Measurements from ENCODE around the gene LDLR. TPM values are rescaled to one million over a fixed set of nuclear protein-coding genes. Genes with fewer than 3 reads are reported as not detected.
"Not testable (repeated sequence)": the region's sequence is repeated elsewhere in the genome, so short reads cannot be mapped to it uniquely, and the experiment has no call there.

The LDLR gene
- total RNA-seq, 1 experiment from 2014 or later = 67.8 TPM

- DNase-seq (ENCODE audit: low read depth) = not testable (repeated sequence)
Measured at GRCh38 chr19:11103667-11104066, 14.4 kb downstream of the LDLR start.

- no peak for DNase-seq (ENCODE audit: low read depth)
Measured at GRCh38 chr19:11105014-11105636, 15.9 kb downstream of the LDLR start.

- no peak for DNase-seq (ENCODE audit: low read depth)
Measured at GRCh38 chr19:11106477-11106876, 17.2 kb downstream of the LDLR start.

- DNase-seq (ENCODE audit: low read depth) = no peak
Measured at GRCh38 chr19:11108746-11109145, 19.5 kb downstream of the LDLR start.

GRCh38 chr19:11111117-11111770, 22.0 kb downstream of the LDLR start:
- no peak for DNase-seq (ENCODE audit: low read depth)

GRCh38 chr19:11111771-11112144, 22.5 kb downstream of the LDLR start:
- DNase-seq (ENCODE audit: low read depth) = no peak

GRCh38 chr19:11113140-11113708, 24.0 kb downstream of the LDLR start:
- DNase-seq (ENCODE audit: low read depth) = no peak

GRCh38 chr19:11115042-11115441, 25.8 kb downstream of the LDLR start:
- no peak for DNase-seq (ENCODE audit: low read depth)

- DNase-seq (ENCODE audit: low read depth) = no peak
Measured at GRCh38 chr19:11115895-11116446, 26.7 kb downstream of the LDLR start.

GRCh38 chr19:11116507-11116906, 27.2 kb downstream of the LDLR start:
- DNase-seq (ENCODE audit: low read depth) = no peak

GRCh38 chr19:11121963-11122362, 32.7 kb downstream of the LDLR start:
- not testable (repeated sequence) for DNase-seq (ENCODE audit: low read depth)

- DNase-seq (ENCODE audit: low read depth) = no peak
Measured at GRCh38 chr19:11123114-11123513, 33.9 kb downstream of the LDLR start.

GRCh38 chr19:11124157-11124556, 34.9 kb downstream of the LDLR start:
- DNase-seq (ENCODE audit: low read depth) = not testable (repeated sequence)

GRCh38 chr19:11125994-11126685, 36.9 kb downstream of the LDLR start:
- DNase-seq (ENCODE audit: low read depth) = peak; percentile 68

GRCh38 chr19:11127905-11128304, 38.6 kb downstream of the LDLR start:
- no peak for DNase-seq (ENCODE audit: low read depth)

- peak; percentile 80 for DNase-seq (ENCODE audit: low read depth)
Measured at GRCh38 chr19:11130824-11131455, 41.7 kb downstream of the LDLR start.

- no peak for DNase-seq (ENCODE audit: low read depth)
Measured at GRCh38 chr19:11131471-11131870, 42.2 kb downstream of the LDLR start.

GRCh38 chr19:11136400-11137101, 47.3 kb downstream of the LDLR start:
- DNase-seq (ENCODE audit: low read depth) = no peak

GRCh38 chr19:11137542-11138384, 48.5 kb downstream of the LDLR start:
- peak; percentile 89 for DNase-seq (ENCODE audit: low read depth)
